GM12878 (cell line): ENCODE results near the gene GRIK2. TPM values are rescaled to one million over a fixed set of nuclear protein-coding genes. Genes with fewer than 3 reads are reported as not detected.

Source experiments
- ATAC-seq: fragments of 200-7000 bp; cut with Tn5 transposase; 3 replicates; pipeline ENCODE4 v1.9.1; 2020; ENCODE audit warnings: mild to moderate bottlenecking, moderate library complexity
- BruUV-seq: library from RNA; stranded (reverse); fragments of 400-500 nt; replicated peaks from 2 replicates; lab custom pipeline; 2021; lab: Mats Ljungman, UMichigan
- CTCF ChIA-PET: fragments of 300-600 bp; sonication (Branson Sonifier 250); formaldehyde crosslinking; extraction: SDS; loops from one replicate; lab custom pipeline; 2021; ENCODE audit warnings: inconsistent platforms; lab: Yijun Ruan, JAX
- POLR2A ChIA-PET: fragments of 350-600 bp; formaldehyde crosslinking; extraction: SDS; loops from one replicate; lab custom pipeline; 2021; ENCODE audit warnings: inconsistent platforms; lab: Charles Lee
- RAD21 ChIA-PET: fragments of 300-600 bp; sonication (Branson Sonifier 250); formaldehyde crosslinking; loops from one replicate; lab custom pipeline; 2023; ENCODE audit warnings: antibody characterized with exemption; ENCODE audit not compliant: unreplicated experiment; lab: Charles Lee
- SMC1A ChIA-PET: fragments of 300-600 bp; sonication (Branson Sonifier 250); formaldehyde crosslinking; loops from one replicate; lab custom pipeline; 2023; ENCODE audit not compliant: unreplicated experiment, uncharacterized antibody; lab: Charles Lee
- DNase-seq: peaks from one replicate; pipeline ENCODE4 v3.0.0-alpha.2; 2011; ENCODE audit warnings: low read depth, low spot score
- FAIRE-seq: peaks from 3 replicates; lab custom pipeline; 2011; peaks lifted over from hg19 to GRCh38; lab: Jason Lieb, UNC
- H2AFZ ChIP-seq: 2 replicates; pipeline ENCODE4 v1.6.0; 2011; ENCODE audit warnings: low read depth, low read length, control low read depth; ENCODE audit not compliant: control insufficient read depth
- H3K27ac ChIP-seq: 2 replicates; pipeline ENCODE4 v1.5.1; 2011; ENCODE audit warnings: control low read depth; ENCODE audit not compliant: control insufficient read depth, insufficient read depth
- H3K27me3 ChIP-seq, 2 experiments: replicated peaks in 1 of 2; 2 replicates each; pipeline versions ENCODE4 v1.6.0 to v1.6.1; 2011; ENCODE audit warnings: low read length in 1 of 2; ENCODE audit not compliant: control insufficient read depth in 2 of 2, insufficient read depth in 2 of 2
- H3K36me3 ChIP-seq, 2 experiments: 2 replicates each; pipeline ENCODE4 v1.5.1; 2011; ENCODE audit warnings: low read length in 1 of 2; ENCODE audit not compliant: control insufficient read depth in 2 of 2, insufficient read depth in 2 of 2
- H3K4me1 ChIP-seq: 2 replicates; pipeline ENCODE4 v1.6.1; 2011; ENCODE audit warnings: mild to moderate bottlenecking, low read length, moderate library complexity, mixed read lengths; ENCODE audit not compliant: control insufficient read depth, insufficient read depth
- H3K4me2 ChIP-seq: 2 replicates; pipeline ENCODE4 v1.6.0; 2011; ENCODE audit warnings: control low read depth; ENCODE audit not compliant: control insufficient read depth, insufficient read depth
- H3K4me3 ChIP-seq: fragments of 200-600 bp; sonication (generic); 2 replicates; pipeline ENCODE4 v1.5.1; 2016
- H3K79me2 ChIP-seq: 2 replicates; pipeline ENCODE4 v1.6.0; 2011; ENCODE audit warnings: low read length; ENCODE audit not compliant: control insufficient read depth, insufficient read depth
- H3K9ac ChIP-seq: 2 replicates; pipeline ENCODE4 v1.8.0; 2011; ENCODE audit warnings: low read length, control low read depth, mixed read lengths; ENCODE audit not compliant: control insufficient read depth, insufficient read depth
- H3K9me3 ChIP-seq: replicated peaks from 3 replicates; pipeline ENCODE4 v1.5.1; 2011; ENCODE audit warnings: mild to moderate bottlenecking, low read length; ENCODE audit not compliant: control insufficient read depth, insufficient read depth
- H4K20me1 ChIP-seq: 2 replicates; pipeline ENCODE4 v1.6.0; 2011; ENCODE audit not compliant: control insufficient read depth, insufficient read depth
- BACH1 ChIP-seq: fragments of 450-650 bp; IDR thresholded peaks from 2 replicates; pipeline ENCODE4 v1.6.1; 2017; ENCODE audit warnings: mild to moderate bottlenecking, borderline replicate concordance
- BCL11A ChIP-seq: IDR thresholded peaks from 2 replicates; pipeline ENCODE4 v1.6.1; 2011; ENCODE audit warnings: low read depth, low read length
- BHLHE40 ChIP-seq, 2 experiments: fragments of 450-650 bp in 1 of 2; IDR thresholded peaks; 2 replicates each; pipeline ENCODE4 v1.6.1; 2011 to 2017; ENCODE audit warnings: low read depth in 2 of 2, borderline replicate concordance in 1 of 2, improper control_type of control experiment in 1 of 2, low read length in 1 of 2, mild to moderate bottlenecking in 1 of 2
- HDAC2 ChIP-seq: fragments of 200-600 bp; sonication (generic); IDR thresholded peaks from 2 replicates; pipeline ENCODE4 v1.6.1; 2017
- IKZF2 ChIP-seq, 2 experiments: fragments of 450-650 bp; IDR thresholded peaks; 2 replicates each; pipeline ENCODE4 v1.6.1; 2017; ENCODE audit warnings: mild to moderate bottlenecking in 2 of 2, moderate library complexity in 2 of 2
- JUNB ChIP-seq: IDR thresholded peaks from 2 replicates; pipeline ENCODE4 v1.6.1; 2016; ENCODE audit warnings: antibody characterized with exemption, mild to moderate bottlenecking
- POLR2AphosphoS2 ChIP-seq: IDR thresholded peaks from 2 replicates; pipeline ENCODE4 v1.6.1; 2011; ENCODE audit warnings: low read depth, mild to moderate bottlenecking, low read length, improper control_type of control experiment, moderate library complexity
- RAD51 ChIP-seq: fragments of 450-650 bp; IDR thresholded peaks from 2 replicates; pipeline ENCODE4 v1.6.1; 2016; ENCODE audit warnings: moderate library complexity, mild to moderate bottlenecking, inconsistent platforms
- RB1 ChIP-seq: fragments of 450-650 bp; formaldehyde crosslinking; IDR thresholded peaks from 2 replicates; pipeline ENCODE4 v1.6.1; 2017; ENCODE audit warnings: mild to moderate bottlenecking, borderline replicate concordance
- RBBP5 ChIP-seq: fragments of 200-600 bp; sonication (generic); conservative IDR thresholded peaks from 2 replicates; pipeline ENCODE4 v1.6.1; 2016
- TBL1XR1 ChIP-seq: IDR thresholded peaks from 2 replicates; pipeline ENCODE4 v1.6.1; 2012; ENCODE audit warnings: low read depth, low read length, improper control_type of control experiment
- ZZZ3 ChIP-seq: IDR thresholded peaks from 2 replicates; pipeline ENCODE4 v1.6.1; 2011; ENCODE audit warnings: low read depth; ENCODE audit not compliant: control insufficient read depth, insufficient read length
- WGBS: methylation state at CpG from one replicate; pipeline ENCODE4 v1.1.6; 2016; ENCODE audit warnings: low lambda C conversion rate; ENCODE audit not compliant: insufficient replicate concordance, insufficient coverage; ENCODE audit errors: missing lambda C conversion rate; 5-methylcytosine and 5-hydroxymethylcytosine counted together
- in situ Hi-C: fragments of 300-500 bp; cut with MboI; formaldehyde crosslinking; loops from 9 replicates; pipeline ENCODE4 v1.14.3; 2018; ENCODE audit warnings: mixed read lengths
- intact Hi-C: fragments of 100-400 bp; cut with micrococcal nuclease; formaldehyde crosslinking; loops from one replicate; pipeline ENCODE4 v1.14.2; 2022; ENCODE audit not compliant: unreplicated experiment
- polyA plus RNA-seq, 11 experiments: library from polyadenylated mRNA; depleted of rRNA in 4 of 11; unstranded in 6 of 11; stranded (reverse) in 5 of 11; fragments of >200 nt; fragmentation: Nextera tagmentation in 4 of 11; fragmentation: Illumina TruSeq in 1 of 11; extraction: Ambion mirVana in 4 of 11; extraction: Trizol in 1 of 11; gene quantifications; 1 replicate in 1 of 11; 2 replicates in 10 of 11; pipeline versions ENCODE4 v1.2.1 to v1.2.3, GENCODE V29; 2011 to 2016; ENCODE audit warnings: inconsistent platforms in 2 of 11, missing spikeins in 2 of 11, low read depth in 1 of 11
- total RNA-seq, 4 experiments: library from RNA; depleted of rRNA in 3 of 4; stranded (reverse); fragments of >200 nt in 3 of 4; fragmentation: Illumina TruSeq in 1 of 4; extraction: Trizol in 1 of 4; gene quantifications; 2 replicates each; pipeline versions ENCODE4 v1.2.1 to v1.2.3, GENCODE V29; 2013 to 2021
- TF ChIP-seq, protein P1 (sequence below): fragments of 450-650 bp; formaldehyde crosslinking; IDR thresholded peaks from 2 replicates; pipeline ENCODE4 v1.4.0; 2022; ENCODE audit warnings: mild to moderate bottlenecking, moderate library complexity
- TF ChIP-seq, protein P2 (sequence below): fragments of 450-650 bp; IDR thresholded peaks from 2 replicates; pipeline ENCODE4 v1.6.1; 2016; ENCODE audit warnings: mild to moderate bottlenecking, moderate library complexity, borderline replicate concordance

Gene GRIK2
- total and polyA plus RNA-seq, 10 of the 15 experiments (the other 5 are each of a cell fraction or from before 2014, with no cell fraction given) = not detected

DNA sequence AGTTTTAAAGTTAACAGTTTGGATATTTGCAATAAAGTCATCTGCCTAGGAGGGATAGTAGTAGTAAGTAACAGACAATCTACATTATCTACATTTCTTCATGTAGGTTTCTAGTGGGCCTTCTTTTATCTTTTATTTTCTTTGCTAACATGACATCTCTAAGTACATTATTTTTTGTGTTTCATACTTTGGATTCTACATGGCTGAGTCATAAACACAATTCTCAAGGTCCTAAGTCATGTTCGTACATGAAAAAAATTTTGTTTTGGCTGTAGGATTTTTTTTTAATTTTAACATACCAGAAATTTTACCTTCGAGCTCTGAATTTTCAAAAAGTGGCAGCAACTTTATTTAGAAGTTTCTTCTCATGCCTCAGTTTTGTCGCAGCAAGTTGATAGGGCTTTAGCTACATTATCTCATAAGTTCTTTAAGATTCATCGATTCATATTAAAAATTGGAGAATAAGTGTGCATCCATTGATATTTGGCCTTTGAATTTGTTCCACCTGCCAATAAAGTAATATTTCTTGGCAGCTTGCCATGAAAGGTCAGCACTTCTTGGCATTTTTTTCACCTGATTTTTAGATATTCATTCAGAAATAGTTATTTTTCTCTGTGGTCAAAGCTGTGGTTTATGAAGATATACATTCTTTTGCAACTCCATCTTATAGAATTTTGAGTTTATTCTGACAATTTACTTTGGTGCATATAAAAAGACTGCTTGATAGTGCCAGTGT is 146.2 kb downstream of the GRIK2 start (continued):
- TF ChIP-seq, protein P1, sequence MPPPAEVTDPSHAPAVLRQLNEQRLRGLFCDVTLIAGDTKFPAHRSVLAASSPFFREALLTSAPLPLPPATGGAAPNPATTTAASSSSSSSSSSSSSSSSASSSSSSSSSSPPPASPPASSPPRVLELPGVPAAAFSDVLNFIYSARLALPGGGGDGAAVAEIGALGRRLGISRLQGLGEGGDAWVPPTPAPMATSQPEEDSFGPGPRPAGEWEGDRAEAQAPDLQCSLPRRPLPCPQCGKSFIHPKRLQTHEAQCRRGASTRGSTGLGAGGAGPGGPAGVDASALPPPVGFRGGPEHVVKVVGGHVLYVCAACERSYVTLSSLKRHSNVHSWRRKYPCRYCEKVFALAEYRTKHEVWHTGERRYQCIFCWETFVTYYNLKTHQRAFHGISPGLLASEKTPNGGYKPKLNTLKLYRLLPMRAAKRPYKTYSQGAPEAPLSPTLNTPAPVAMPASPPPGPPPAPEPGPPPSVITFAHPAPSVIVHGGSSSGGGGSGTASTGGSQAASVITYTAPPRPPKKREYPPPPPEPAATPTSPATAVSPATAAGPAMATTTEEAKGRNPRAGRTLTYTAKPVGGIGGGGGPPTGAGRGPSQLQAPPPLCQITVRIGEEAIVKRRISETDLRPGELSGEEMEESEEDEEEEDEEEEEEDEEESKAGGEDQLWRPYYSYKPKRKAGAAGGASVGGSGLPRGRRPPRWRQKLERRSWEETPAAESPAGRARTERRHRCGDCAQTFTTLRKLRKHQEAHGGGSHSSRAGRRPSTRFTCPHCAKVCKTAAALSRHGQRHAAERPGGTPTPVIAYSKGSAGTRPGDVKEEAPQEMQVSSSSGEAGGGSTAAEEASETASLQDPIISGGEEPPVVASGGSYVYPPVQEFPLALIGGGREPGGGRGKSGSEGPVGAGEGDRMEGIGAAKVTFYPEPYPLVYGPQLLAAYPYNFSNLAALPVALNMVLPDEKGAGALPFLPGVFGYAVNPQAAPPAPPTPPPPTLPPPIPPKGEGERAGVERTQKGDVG (CRISPR knock-in tag) = no peak
- TF ChIP-seq POLR2AphosphoS2 (no peak), BACH1 (no peak), HDAC2 (no peak), BHLHE40 (IDR thresholded peaks at IDR 0.05; ENCODE audit: borderline replicate concordance in 1 of 2, low read depth in 2 of 2, low read length in 1 of 2) (no peak), RB1 (no peak), BCL11A (no peak)
- TF ChIP-seq, all 136 proteins: peak for 0

DNA sequence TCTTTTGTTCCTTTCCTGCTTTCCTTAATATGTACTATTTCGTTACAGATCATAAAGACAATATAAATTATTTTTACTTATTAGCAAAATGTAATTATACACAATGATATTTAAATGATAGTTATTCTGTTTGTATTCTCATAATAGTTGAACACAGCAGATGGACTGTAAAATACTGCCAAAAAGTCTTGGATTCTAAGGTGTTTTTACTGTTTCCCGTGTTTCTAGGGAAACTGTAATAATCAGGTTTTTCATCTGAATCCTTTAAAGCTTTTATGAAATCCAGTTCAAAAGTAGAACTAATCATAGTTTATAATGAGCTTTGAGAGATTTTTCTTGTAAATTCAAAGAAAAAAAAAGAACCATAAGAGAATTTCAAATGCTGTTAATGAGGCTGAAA is 148.4 kb downstream of the GRIK2 start:
- ATAC-seq = no peak
- WGBS = 2% methylated on average over 2 of the region's 2 CpGs
- TF ChIP-seq IKZF2 (IDR thresholded peaks at IDR 0.05) (no peak), RAD51 (no peak), RBBP5 (no peak), ZZZ3 (no peak), JUNB (no peak), TBL1XR1 (no peak)
- TF ChIP-seq, protein P2, sequence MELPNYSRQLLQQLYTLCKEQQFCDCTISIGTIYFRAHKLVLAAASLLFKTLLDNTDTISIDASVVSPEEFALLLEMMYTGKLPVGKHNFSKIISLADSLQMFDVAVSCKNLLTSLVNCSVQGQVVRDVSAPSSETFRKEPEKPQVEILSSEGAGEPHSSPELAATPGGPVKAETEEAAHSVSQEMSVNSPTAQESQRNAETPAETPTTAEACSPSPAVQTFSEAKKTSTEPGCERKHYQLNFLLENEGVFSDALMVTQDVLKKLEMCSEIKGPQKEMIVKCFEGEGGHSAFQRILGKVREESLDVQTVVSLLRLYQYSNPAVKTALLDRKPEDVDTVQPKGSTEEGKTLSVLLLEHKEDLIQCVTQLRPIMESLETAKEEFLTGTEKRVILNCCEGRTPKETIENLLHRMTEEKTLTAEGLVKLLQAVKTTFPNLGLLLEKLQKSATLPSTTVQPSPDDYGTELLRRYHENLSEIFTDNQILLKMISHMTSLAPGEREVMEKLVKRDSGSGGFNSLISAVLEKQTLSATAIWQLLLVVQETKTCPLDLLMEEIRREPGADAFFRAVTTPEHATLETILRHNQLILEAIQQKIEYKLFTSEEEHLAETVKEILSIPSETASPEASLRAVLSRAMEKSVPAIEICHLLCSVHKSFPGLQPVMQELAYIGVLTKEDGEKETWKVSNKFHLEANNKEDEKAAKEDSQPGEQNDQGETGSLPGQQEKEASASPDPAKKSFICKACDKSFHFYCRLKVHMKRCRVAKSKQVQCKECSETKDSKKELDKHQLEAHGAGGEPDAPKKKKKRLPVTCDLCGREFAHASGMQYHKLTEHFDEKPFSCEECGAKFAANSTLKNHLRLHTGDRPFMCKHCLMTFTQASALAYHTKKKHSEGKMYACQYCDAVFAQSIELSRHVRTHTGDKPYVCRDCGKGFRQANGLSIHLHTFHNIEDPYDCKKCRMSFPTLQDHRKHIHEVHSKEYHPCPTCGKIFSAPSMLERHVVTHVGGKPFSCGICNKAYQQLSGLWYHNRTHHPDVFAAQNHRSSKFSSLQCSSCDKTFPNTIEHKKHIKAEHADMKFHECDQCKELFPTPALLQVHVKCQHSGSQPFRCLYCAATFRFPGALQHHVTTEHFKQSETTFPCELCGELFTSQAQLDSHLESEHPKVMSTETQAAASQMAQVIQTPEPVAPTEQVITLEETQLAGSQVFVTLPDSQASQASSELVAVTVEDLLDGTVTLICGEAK = no peak

More for the DNA sequence above, 148.4 kb downstream of the GRIK2 start:
- Histone ChIP-seq H3K4me2 (no peak overlapping the region), H3K79me2 (no peaks in the 10 kb centered on the region), H2AFZ (no peak overlapping the region), H3K27ac (no peak overlapping the region), H3K27me3 (no peaks in the 10 kb centered on the region), H3K4me3 (no peak overlapping the region), H3K9ac (no peak overlapping the region), H3K36me3 (no peaks in the 10 kb centered on the region), H3K9me3 (no peaks in the 10 kb centered on the region), H4K20me1 (no peaks in the 10 kb centered on the region), H3K4me1 (no peaks in the 10 kb centered on the region)
- in situ Hi-C loops = no loop called here
- no TSS peak for BruUV-seq
- intact Hi-C loops = no loop called here
- FAIRE-seq (no peak), DNase-seq (no peak)
- ChIA-PET CTCF (no interaction called here), POLR2A (no interaction called here), SMC1A (interaction anchor here (1.4 kb wide), 1 partner anchor 15 kb away, joined by 3 read pairs; no protein-coding TSS in a partner anchor), RAD21 (no interaction called here)
